ENCODE data around the gene CACNA1C.

Gene CACNA1C

DNA sequence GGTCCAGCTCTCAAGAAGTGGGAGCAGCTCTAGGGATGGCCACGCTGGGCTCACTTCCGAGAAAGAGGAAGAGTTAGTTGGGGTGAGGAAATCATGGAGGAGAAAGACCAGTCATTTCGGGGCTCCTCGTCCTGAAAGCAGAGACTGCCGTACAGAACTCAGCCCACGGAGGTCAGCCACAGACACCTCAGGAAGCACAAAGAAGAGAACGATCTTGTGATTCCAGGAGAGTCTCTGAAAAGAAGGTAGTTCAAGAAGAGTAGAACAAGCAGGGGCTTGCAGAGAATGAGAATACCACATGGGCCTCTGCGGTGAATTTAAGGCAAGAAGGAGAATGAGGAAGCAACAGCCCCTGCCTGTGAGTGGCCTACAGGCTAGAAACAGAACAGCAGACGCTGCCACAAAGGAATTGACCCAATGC lies 311.9 kb downstream of the CACNA1C start:
- TF ChIP-seq, protein P1, sequence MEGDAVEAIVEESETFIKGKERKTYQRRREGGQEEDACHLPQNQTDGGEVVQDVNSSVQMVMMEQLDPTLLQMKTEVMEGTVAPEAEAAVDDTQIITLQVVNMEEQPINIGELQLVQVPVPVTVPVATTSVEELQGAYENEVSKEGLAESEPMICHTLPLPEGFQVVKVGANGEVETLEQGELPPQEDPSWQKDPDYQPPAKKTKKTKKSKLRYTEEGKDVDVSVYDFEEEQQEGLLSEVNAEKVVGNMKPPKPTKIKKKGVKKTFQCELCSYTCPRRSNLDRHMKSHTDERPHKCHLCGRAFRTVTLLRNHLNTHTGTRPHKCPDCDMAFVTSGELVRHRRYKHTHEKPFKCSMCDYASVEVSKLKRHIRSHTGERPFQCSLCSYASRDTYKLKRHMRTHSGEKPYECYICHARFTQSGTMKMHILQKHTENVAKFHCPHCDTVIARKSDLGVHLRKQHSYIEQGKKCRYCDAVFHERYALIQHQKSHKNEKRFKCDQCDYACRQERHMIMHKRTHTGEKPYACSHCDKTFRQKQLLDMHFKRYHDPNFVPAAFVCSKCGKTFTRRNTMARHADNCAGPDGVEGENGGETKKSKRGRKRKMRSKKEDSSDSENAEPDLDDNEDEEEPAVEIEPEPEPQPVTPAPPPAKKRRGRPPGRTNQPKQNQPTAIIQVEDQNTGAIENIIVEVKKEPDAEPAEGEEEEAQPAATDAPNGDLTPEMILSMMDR (IDR thresholded peaks at IDR 0.05; ENCODE audit: borderline replicate concordance, control extremely low read depth, extremely low read depth, insufficient read depth, missing control alignments) = no peak
- in situ Hi-C loops (cut with MboI; ENCODE audit: low sequenced_read_pairs, unreplicated experiment) = no loop called here
- no peak for DNase-seq (ENCODE audit: low spot score)

DNA sequence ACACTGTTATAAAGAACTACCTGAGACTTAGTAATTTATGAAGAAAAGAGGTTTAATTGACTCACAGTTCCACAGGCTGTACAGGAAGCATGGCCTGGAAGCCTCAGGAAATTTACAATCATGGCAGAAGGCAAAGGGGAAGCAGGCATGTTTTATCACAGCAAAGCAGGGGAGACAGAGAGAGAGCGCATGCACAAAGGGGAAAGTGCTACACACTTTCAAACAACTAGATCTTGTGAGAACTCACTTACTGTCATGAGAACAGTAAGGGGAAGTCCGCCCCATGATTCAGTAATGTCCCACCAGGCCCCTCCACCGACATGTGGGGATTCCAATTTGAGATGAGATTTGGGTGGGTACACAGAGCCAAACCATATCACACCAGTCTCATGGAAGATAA lies 313.9 kb downstream of the CACNA1C start:
- TF ChIP-seq, protein P1 (IDR thresholded peaks at IDR 0.05; ENCODE audit: borderline replicate concordance, control extremely low read depth, extremely low read depth, insufficient read depth, missing control alignments) = no peak
- in situ Hi-C loops (cut with MboI; ENCODE audit: low sequenced_read_pairs, unreplicated experiment) = no loop called here
- no peak for DNase-seq (ENCODE audit: low spot score)

DNA sequence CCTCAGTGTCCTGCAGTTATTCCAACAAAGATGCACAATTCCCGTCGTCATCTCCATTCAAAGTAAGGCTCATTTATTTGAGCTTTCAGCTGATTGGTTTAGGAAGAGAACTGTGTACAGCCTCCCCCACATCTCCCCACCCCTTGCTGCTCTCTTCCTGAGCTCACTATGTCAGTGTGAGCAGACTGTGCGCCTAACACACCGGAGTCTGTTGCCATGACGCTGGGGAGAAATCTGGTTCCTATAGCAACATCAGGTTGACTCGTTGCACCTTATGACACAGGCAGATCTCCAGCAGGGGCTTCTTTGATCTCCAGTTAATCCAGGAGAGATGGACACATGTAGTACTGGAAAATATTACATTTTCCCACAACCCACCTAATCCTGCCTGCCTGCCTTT lies 319.4 kb downstream of the CACNA1C start:
- TF ChIP-seq, protein P1 (IDR thresholded peaks at IDR 0.05; ENCODE audit: borderline replicate concordance, control extremely low read depth, extremely low read depth, insufficient read depth, missing control alignments) = no peak
- in situ Hi-C loops (cut with MboI; ENCODE audit: low sequenced_read_pairs, unreplicated experiment) = no loop called here
- no peak for DNase-seq (ENCODE audit: low spot score)

DNA sequence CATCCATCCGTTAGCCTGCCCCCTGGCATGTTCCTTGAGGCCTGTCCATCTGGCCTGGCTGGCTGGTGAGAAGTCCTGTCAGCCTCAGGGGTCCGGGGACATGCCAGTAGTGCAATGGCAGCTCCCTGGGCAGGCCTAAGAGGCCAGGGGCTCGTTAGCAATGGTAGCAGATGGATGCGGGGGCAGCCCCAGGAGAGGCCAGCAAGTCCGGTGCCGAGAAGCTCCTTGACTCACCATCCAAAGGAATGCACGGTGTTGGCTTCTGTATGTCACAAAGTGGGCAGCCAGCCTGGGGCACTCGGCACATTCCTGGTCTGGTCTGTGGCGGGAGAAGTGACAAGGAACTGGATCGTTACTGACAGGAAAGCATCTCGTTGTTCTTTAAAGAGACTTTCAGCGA lies 319.9 kb downstream of the CACNA1C start:
- DNase-seq (ENCODE audit: low spot score) = no peak
- TF ChIP-seq, protein P1 (IDR thresholded peaks at IDR 0.05; ENCODE audit: borderline replicate concordance, control extremely low read depth, extremely low read depth, insufficient read depth, missing control alignments) = no peak
- in situ Hi-C loops (cut with MboI; ENCODE audit: low sequenced_read_pairs, unreplicated experiment) = no loop called here

DNA sequence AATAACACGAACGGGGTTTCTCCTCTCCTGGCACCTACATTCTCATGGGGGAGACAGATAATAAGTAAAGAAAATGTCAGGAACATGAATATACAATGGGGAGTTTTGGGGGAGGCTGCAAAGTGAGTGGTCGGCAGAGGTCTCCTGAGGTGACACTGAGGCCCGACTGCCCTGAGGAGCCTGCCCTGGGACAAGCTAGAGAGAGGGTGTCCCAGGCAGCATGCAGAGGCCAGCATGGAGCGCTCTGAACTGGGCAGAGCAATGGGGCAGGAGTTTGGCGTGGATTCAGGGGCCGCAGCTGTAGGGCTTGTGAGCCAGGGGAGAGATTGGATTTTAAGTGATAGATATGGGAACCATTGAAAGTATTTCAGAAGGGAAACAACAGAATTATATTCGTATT lies 320.5 kb downstream of the CACNA1C start:
- in situ Hi-C loops (cut with MboI; ENCODE audit: low sequenced_read_pairs, unreplicated experiment) = no loop called here
- TF ChIP-seq, protein P1 (IDR thresholded peaks at IDR 0.05; ENCODE audit: borderline replicate concordance, control extremely low read depth, extremely low read depth, insufficient read depth, missing control alignments) = no peak
- no peak for DNase-seq (ENCODE audit: low spot score)

DNA sequence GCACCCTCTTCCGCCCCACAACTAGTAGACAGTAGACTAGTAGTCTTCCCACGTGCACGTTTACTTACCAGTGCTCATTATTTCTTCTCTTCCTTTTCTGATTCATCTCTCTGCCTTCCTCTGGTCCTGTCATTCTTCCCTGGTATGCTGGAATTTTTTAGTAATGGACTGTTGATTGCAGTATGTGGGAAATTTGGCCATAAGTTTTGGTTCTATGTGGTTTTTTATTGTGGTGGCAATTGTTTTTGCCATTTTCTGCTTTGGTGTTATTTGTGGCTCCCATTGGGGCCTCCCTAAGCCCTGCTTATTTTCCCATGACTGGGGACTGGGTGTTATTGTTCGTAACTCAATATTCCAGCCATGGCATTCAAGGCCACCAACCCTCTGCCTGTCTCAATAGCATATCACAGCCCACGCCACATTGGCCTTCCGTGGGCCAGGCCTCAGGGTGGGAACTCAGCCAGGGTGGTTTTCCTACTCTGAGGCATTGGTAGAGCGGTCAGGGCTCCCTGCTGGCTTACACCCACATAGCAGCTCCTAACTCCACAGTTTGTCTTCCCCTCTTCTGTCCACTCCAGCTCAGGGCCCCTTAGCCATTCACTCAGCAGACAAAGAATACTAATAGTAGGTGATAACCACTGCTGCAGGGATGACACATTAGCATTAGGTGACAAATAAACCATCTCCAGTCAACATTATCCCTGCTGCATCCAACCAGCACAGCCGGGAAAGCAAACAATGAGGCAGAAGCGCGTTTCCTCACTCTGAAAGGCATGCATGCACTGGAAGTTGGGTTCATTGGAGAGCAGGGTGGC lies 321.5 kb downstream of the CACNA1C start:
- TF ChIP-seq, protein P1 (IDR thresholded peaks at IDR 0.05; ENCODE audit: borderline replicate concordance, control extremely low read depth, extremely low read depth, insufficient read depth, missing control alignments) = no peak
- in situ Hi-C loops (cut with MboI; ENCODE audit: low sequenced_read_pairs, unreplicated experiment) = no loop called here
- no peak for DNase-seq (ENCODE audit: low spot score)
